Measurements from ENCODE around the gene SIPA1. TPM values are rescaled to one million over a fixed set of nuclear protein-coding genes. Genes with fewer than 3 reads are reported as not detected.

The SIPA1 gene
- total RNA-seq, 1 experiment from 2014 or later, result 105 TPM

DNA sequence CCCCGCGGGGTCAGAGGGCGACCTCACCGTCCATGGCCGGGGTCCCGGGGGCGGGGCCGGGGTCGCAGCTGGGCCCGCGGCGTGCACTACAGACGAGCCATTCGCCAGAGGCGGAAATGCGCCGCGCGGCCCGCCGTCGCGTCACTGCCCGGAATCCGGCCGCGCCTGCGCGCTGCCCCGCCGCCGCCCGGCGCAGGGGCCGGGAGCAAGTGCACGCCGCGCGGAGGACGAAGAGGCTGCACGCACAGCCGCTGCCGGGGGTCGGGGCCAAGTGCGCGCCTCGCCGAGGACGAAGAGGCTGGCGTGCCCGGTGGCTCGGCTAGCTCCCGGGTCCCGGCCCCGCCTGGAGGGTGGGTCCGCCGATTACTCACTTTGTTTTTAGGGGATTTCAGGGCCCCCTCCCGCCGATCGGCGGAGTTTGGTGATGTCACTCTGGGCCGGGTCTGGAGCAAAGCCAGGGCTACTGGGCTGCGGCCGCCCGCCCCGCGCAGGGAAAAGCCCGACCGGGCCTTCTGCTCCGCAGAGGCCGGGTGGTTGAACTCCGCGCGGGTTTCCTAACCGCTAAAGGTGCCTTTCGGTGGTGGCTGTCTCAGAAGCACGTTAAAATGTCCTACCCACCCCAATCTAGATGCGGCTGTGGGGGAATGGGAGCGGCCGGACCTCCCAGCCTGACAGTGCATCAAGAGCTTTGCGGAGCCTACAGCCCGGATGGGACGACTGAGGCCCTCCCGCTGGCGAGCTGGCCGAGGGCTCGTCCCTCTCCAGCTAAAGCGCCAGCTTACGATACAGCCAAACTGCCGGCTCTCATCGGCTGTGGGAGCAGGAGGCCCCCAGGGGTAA lies 25.1 kb downstream of the SIPA1 start, which contains the start of gene RELA (continued):
- TF ChIP-seq, protein P1, sequence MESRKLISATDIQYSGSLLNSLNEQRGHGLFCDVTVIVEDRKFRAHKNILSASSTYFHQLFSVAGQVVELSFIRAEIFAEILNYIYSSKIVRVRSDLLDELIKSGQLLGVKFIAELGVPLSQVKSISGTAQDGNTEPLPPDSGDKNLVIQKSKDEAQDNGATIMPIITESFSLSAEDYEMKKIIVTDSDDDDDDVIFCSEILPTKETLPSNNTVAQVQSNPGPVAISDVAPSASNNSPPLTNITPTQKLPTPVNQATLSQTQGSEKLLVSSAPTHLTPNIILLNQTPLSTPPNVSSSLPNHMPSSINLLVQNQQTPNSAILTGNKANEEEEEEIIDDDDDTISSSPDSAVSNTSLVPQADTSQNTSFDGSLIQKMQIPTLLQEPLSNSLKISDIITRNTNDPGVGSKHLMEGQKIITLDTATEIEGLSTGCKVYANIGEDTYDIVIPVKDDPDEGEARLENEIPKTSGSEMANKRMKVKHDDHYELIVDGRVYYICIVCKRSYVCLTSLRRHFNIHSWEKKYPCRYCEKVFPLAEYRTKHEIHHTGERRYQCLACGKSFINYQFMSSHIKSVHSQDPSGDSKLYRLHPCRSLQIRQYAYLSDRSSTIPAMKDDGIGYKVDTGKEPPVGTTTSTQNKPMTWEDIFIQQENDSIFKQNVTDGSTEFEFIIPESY (IDR thresholded peaks at IDR 0.05; ENCODE audit: extremely low read depth, insufficient replicate concordance, low read length), result no peak
- TF ChIP-seq SP1 (IDR thresholded peaks at IDR 0.05; ENCODE audit: low read depth), result peak; percentile 69

DNA sequence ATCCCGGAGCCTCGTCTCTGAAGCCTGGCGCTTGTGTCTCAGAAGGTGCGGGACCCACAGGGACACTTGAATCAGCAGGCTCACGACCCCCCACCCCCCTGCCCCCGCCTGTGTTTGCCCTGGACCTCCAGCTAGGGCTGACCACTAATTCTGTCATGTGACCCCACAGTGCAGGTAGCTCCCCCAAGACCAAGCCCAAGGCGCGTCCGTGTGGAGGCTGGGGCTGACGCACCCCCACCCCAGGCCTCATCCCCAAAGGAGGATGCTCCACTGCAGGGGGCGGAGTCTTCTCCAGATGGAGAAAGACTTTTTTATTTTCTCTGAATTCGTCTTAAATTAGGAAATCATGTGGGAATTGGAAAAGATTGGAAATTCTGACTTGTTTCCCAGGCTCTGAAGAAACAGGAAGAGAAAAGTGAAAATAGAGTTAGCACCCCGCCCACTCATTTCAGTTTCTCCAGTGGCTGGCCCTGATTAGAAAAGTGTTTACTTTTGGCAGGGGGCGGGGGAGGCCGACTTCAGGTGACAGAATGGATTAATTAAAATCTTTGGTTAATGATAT lies 25.8 kb downstream of the SIPA1 start:
- Histone ChIP-seq H3K27me3 (ENCODE audit: insufficient read depth, low read length) (no peaks in the 10 kb centered on the region), H2AFZ (ENCODE audit: low read depth, low read length, poor library complexity, severe bottlenecking) (peak overlapping the region; percentile 2), H3K79me2 (ENCODE audit: insufficient read depth, low read length) (peaks cover 35% of the 10 kb centered on the region), H3K27ac (ENCODE audit: low read depth, low read length) (peak overlapping the region; percentile 95), H4K20me1 (ENCODE audit: insufficient read depth) (no peaks in the 10 kb centered on the region), H3K36me3 (ENCODE audit: control insufficient read depth in 1 of 2, insufficient read depth in 2 of 2, low read length in 2 of 2) (peaks cover 18 to 25% of the 10 kb centered on the region in 2 experiments; a peak in 3 of 4 replicates), H3K9me2 (ENCODE audit: insufficient read depth) (no peaks in the 10 kb centered on the region), H3K9me3 (ENCODE audit: control insufficient read depth in 1 of 2, insufficient read depth in 1 of 2, low read depth in 1 of 2, low read length in 2 of 2) (no peaks in the 10 kb centered on the region), H3K4me3 (replicated peaks in 1 of 2; ENCODE audit: low read depth in 1 of 2, low read length in 2 of 2) (peak overlapping the region; percentile 86 to 100), H3K4me1 (ENCODE audit: control insufficient read depth in 1 of 2, insufficient read depth in 2 of 2, low read length in 2 of 2) (peaks cover 17 to 24% of the 10 kb centered on the region in 2 experiments), H3K9ac (ENCODE audit: low read length) (peak overlapping the region; percentile 95), H3K4me2 (ENCODE audit: low read length) (peak overlapping the region; percentile 88)
- CTCF ChIA-PET, result interaction anchor here (0.7 to 1.4 kb wide), 5 partner anchors 26 to 196 kb away, joined by 3 to 4 read pairs (median 4); partner anchors contain the start of genes KAT5, MUS81 and SIPA1
- intact Hi-C loops (cut with micrococcal nuclease), result no loop called here
- peak; percentile 48 for ATAC-seq
- DNase-seq (ENCODE audit: low read depth, low spot score), result no peak
- POLR2A ChIA-PET, result interaction anchor here (1.1 to 3.1 kb wide), 3 partner anchors 11 to 48 kb away, joined by 4 to 24 read pairs (median 5); partner anchors contain the start of gene PCNX3
- BruUV-seq (replicated peaks), result no TSS peak
- RAD21 ChIA-PET (ENCODE audit: low non-redundant PET in 1 of 2, low total read pairs in 2 of 2, uncharacterized antibody in 2 of 2, unreplicated experiment in 2 of 2), result interaction anchor here (0.6 to 1.0 kb wide), 2 partner anchors 38 to 124 kb away, joined by 6 to 7 read pairs; no protein-coding TSS in a partner anchor
- no peak for TF ChIP-seq JUND (IDR thresholded peaks at IDR 0.05)
- TF ChIP-seq POLR2AphosphoS5 (IDR thresholded peaks at IDR 0.05; ENCODE audit: low read depth, low read length), result no peak
- TF ChIP-seq, protein P1 (IDR thresholded peaks at IDR 0.05; ENCODE audit: extremely low read depth, insufficient replicate concordance, low read length), result no peak
- TF ChIP-seq, protein P2, sequence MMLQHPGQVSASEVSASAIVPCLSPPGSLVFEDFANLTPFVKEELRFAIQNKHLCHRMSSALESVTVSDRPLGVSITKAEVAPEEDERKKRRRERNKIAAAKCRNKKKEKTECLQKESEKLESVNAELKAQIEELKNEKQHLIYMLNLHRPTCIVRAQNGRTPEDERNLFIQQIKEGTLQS (IDR thresholded peaks at IDR 0.05), result no peak
- peak; percentile 61; the same call in 1 of the 2 replicates for TF ChIP-seq EGR1 (IDR thresholded peaks at IDR 0.05; ENCODE audit: low read depth)
- TF ChIP-seq POLR2A (IDR thresholded peaks at IDR 0.05; ENCODE audit: borderline replicate concordance, extremely low read depth, insufficient read depth, insufficient read length), result no peak
- TF ChIP-seq, protein P3, sequence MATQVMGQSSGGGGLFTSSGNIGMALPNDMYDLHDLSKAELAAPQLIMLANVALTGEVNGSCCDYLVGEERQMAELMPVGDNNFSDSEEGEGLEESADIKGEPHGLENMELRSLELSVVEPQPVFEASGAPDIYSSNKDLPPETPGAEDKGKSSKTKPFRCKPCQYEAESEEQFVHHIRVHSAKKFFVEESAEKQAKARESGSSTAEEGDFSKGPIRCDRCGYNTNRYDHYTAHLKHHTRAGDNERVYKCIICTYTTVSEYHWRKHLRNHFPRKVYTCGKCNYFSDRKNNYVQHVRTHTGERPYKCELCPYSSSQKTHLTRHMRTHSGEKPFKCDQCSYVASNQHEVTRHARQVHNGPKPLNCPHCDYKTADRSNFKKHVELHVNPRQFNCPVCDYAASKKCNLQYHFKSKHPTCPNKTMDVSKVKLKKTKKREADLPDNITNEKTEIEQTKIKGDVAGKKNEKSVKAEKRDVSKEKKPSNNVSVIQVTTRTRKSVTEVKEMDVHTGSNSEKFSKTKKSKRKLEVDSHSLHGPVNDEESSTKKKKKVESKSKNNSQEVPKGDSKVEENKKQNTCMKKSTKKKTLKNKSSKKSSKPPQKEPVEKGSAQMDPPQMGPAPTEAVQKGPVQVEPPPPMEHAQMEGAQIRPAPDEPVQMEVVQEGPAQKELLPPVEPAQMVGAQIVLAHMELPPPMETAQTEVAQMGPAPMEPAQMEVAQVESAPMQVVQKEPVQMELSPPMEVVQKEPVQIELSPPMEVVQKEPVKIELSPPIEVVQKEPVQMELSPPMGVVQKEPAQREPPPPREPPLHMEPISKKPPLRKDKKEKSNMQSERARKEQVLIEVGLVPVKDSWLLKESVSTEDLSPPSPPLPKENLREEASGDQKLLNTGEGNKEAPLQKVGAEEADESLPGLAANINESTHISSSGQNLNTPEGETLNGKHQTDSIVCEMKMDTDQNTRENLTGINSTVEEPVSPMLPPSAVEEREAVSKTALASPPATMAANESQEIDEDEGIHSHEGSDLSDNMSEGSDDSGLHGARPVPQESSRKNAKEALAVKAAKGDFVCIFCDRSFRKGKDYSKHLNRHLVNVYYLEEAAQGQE (IDR thresholded peaks at IDR 0.05; ENCODE audit: low read depth), result no peak
- TF ChIP-seq, protein P4, sequence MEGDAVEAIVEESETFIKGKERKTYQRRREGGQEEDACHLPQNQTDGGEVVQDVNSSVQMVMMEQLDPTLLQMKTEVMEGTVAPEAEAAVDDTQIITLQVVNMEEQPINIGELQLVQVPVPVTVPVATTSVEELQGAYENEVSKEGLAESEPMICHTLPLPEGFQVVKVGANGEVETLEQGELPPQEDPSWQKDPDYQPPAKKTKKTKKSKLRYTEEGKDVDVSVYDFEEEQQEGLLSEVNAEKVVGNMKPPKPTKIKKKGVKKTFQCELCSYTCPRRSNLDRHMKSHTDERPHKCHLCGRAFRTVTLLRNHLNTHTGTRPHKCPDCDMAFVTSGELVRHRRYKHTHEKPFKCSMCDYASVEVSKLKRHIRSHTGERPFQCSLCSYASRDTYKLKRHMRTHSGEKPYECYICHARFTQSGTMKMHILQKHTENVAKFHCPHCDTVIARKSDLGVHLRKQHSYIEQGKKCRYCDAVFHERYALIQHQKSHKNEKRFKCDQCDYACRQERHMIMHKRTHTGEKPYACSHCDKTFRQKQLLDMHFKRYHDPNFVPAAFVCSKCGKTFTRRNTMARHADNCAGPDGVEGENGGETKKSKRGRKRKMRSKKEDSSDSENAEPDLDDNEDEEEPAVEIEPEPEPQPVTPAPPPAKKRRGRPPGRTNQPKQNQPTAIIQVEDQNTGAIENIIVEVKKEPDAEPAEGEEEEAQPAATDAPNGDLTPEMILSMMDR (IDR thresholded peaks at IDR 0.05 in 2 of 3, conservative IDR thresholded peaks at IDR 0.05 in 1 of 3; ENCODE audit: borderline replicate concordance in 1 of 3, insufficient read depth in 1 of 3, low read depth in 2 of 3, low read length in 2 of 3), result no peak
- TF ChIP-seq SIN3A (IDR thresholded peaks at IDR 0.05; ENCODE audit: low read depth), result peak; percentile 31; the same call in 1 of the 2 replicates

Measured in HCT116 (cell line).